ENCODE results near the gene BEND3.

BEND3 gene

DNA sequence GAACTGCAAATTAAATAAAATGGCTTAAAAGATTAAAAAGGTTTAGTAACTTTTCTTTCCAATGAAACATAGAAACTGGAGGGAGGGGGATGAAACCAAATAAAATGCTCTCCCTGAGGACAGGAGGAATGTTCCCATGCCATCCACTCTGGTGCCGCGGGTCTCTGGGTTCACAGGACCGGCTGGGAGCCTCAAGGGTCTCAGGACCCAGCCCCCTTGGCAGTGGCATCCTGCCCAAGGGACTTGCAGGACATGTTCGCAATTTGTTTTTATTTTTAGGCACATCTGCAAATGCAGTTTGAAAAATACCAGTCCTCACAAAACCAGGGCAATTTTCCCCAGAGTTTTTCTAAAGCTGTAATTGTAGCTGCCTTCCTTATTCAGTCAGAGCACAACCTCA lies 7.5 kb downstream of the BEND3 start:
- H3F3A ChIP-seq (ENCODE audit: insufficient read depth, low read length): no peaks in the 10 kb centered on the region
- no peak overlapping the region for H3K9ac ChIP-seq (ENCODE audit: low read length)
- H3K36me3 ChIP-seq (replicated peaks; ENCODE audit: insufficient read depth, low read length): no peaks in the 10 kb centered on the region
- H3K4me3 ChIP-seq (ENCODE audit: low read length): no peak overlapping the region
- H3K9me2 ChIP-seq (replicated peaks; ENCODE audit: insufficient read depth, low read length): no peaks in the 10 kb centered on the region
- H3K4me2 ChIP-seq (ENCODE audit: low read depth, low read length): no peak overlapping the region
- H3K4me1 ChIP-seq (ENCODE audit: low read length): no peaks in the 10 kb centered on the region
- no peak overlapping the region for H3K27ac ChIP-seq (ENCODE audit: low read length)
- no peak for TF ChIP-seq EZH2phosphoT487 (IDR thresholded peaks at IDR 0.05; ENCODE audit: low read length)
- TF ChIP-seq, protein P1, sequence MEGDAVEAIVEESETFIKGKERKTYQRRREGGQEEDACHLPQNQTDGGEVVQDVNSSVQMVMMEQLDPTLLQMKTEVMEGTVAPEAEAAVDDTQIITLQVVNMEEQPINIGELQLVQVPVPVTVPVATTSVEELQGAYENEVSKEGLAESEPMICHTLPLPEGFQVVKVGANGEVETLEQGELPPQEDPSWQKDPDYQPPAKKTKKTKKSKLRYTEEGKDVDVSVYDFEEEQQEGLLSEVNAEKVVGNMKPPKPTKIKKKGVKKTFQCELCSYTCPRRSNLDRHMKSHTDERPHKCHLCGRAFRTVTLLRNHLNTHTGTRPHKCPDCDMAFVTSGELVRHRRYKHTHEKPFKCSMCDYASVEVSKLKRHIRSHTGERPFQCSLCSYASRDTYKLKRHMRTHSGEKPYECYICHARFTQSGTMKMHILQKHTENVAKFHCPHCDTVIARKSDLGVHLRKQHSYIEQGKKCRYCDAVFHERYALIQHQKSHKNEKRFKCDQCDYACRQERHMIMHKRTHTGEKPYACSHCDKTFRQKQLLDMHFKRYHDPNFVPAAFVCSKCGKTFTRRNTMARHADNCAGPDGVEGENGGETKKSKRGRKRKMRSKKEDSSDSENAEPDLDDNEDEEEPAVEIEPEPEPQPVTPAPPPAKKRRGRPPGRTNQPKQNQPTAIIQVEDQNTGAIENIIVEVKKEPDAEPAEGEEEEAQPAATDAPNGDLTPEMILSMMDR (IDR thresholded peaks at IDR 0.05; ENCODE audit: low read length): no peak
- no peak for TF ChIP-seq EZH2 (optimal IDR thresholded peaks at IDR 0.05; ENCODE audit: low read depth, low read length)
- peaks cover 13% of the 10 kb centered on the region; the same call in 1 of the 2 replicates for H3K79me2 ChIP-seq (ENCODE audit: low read length)
- H3K27me3 ChIP-seq (replicated peaks; ENCODE audit: insufficient read depth, low read length): no peaks in the 10 kb centered on the region
- no peaks in the 10 kb centered on the region for H3K9me3 ChIP-seq (replicated peaks; ENCODE audit: insufficient read depth, low read length)
- DNase-seq: no peak
- H4K20me1 ChIP-seq (ENCODE audit: insufficient read depth, low read length): no peaks in the 10 kb centered on the region
- no peak overlapping the region for H2AFZ ChIP-seq (ENCODE audit: low read length)

- Histone ChIP-seq H3K4me3 (ENCODE audit: low read length) (no peak overlapping the region), H3K27ac (ENCODE audit: low read length) (no peak overlapping the region), H3F3A (ENCODE audit: insufficient read depth, low read length) (no peaks in the 10 kb centered on the region), H3K4me1 (ENCODE audit: low read length) (peaks cover 9% of the 10 kb centered on the region), H3K9me3 (replicated peaks; ENCODE audit: insufficient read depth, low read length) (no peaks in the 10 kb centered on the region), H3K9me2 (replicated peaks; ENCODE audit: insufficient read depth, low read length) (no peaks in the 10 kb centered on the region), H2AFZ (ENCODE audit: low read length) (no peak overlapping the region), H3K4me2 (ENCODE audit: low read depth, low read length) (no peak overlapping the region), H4K20me1 (ENCODE audit: insufficient read depth, low read length) (no peaks in the 10 kb centered on the region), H3K9ac (ENCODE audit: low read length) (no peak overlapping the region), H3K27me3 (replicated peaks; ENCODE audit: insufficient read depth, low read length) (no peaks in the 10 kb centered on the region), H3K36me3 (replicated peaks; ENCODE audit: insufficient read depth, low read length) (no peaks in the 10 kb centered on the region), H3K79me2 (ENCODE audit: low read length) (0 out of 2 replicates have a peak, but pooled peaks cover 6% of the 10 kb centered on the region)
- TF ChIP-seq EZH2 (optimal IDR thresholded peaks at IDR 0.05; ENCODE audit: low read depth, low read length): no peak
- TF ChIP-seq EZH2phosphoT487 (IDR thresholded peaks at IDR 0.05; ENCODE audit: low read length): no peak
- TF ChIP-seq, protein P1 (IDR thresholded peaks at IDR 0.05; ENCODE audit: low read length): no peak
- DNase-seq: no peak
Measured at GRCh38 chr6:107106165-107106564, 9.2 kb downstream of the BEND3 start.

- DNase-seq: no peak
- H3K9ac ChIP-seq (ENCODE audit: low read length): no peak overlapping the region
- no peak overlapping the region for H3K27ac ChIP-seq (ENCODE audit: low read length)
- TF ChIP-seq, protein P1 (IDR thresholded peaks at IDR 0.05; ENCODE audit: low read length): no peak
- TF ChIP-seq EZH2phosphoT487 (IDR thresholded peaks at IDR 0.05; ENCODE audit: low read length): no peak
- no peak for TF ChIP-seq EZH2 (optimal IDR thresholded peaks at IDR 0.05; ENCODE audit: low read depth, low read length)
- H3K4me3 ChIP-seq (ENCODE audit: low read length): no peak overlapping the region
- H3K9me2 ChIP-seq (replicated peaks; ENCODE audit: insufficient read depth, low read length): no peaks in the 10 kb centered on the region
- H3K4me2 ChIP-seq (ENCODE audit: low read depth, low read length): no peak overlapping the region
- no peaks in the 10 kb centered on the region for H4K20me1 ChIP-seq (ENCODE audit: insufficient read depth, low read length)
- no peaks in the 10 kb centered on the region for H3K27me3 ChIP-seq (replicated peaks; ENCODE audit: insufficient read depth, low read length)
- no peak overlapping the region for H2AFZ ChIP-seq (ENCODE audit: low read length)
- peaks cover 11% of the 10 kb centered on the region for H3K4me1 ChIP-seq (ENCODE audit: low read length)
- H3F3A ChIP-seq (ENCODE audit: insufficient read depth, low read length): no peaks in the 10 kb centered on the region
- no peaks in the 10 kb centered on the region for H3K36me3 ChIP-seq (replicated peaks; ENCODE audit: insufficient read depth, low read length)
- no peaks in the 10 kb centered on the region for H3K9me3 ChIP-seq (replicated peaks; ENCODE audit: insufficient read depth, low read length)
- H3K79me2 ChIP-seq (ENCODE audit: low read length): 0 out of 2 replicates have a peak, but pooled peaks cover 6% of the 10 kb centered on the region
Measured at GRCh38 chr6:107105511-107106116, 9.7 kb downstream of the BEND3 start.

Data from MM.1S (cell line).